Colon (tissue), 2 donors: Measurements from ENCODE around the gene FOXO4.
"Not testable (repeated sequence)": the region's sequence is repeated elsewhere in the genome, so short reads cannot be mapped to it uniquely, and the experiment has no call there.

Experiments
- FAIRE-seq: peaks from 2 replicates; lab custom pipeline; 2012; peaks lifted over from hg19 to GRCh38; lab: Jason Lieb, UNC
- donor health status: control.
- donor health status: control.

FOXO4 gene

GRCh38 chrX:71095555-71095980, at the start of gene FOXO4:
Gene FOXO4, plus strand, starts transcription at chrX:71095851. Its CDS starts 678 bp downstream, at chrX:71096529.
- no peak for FAIRE-seq

DNA sequence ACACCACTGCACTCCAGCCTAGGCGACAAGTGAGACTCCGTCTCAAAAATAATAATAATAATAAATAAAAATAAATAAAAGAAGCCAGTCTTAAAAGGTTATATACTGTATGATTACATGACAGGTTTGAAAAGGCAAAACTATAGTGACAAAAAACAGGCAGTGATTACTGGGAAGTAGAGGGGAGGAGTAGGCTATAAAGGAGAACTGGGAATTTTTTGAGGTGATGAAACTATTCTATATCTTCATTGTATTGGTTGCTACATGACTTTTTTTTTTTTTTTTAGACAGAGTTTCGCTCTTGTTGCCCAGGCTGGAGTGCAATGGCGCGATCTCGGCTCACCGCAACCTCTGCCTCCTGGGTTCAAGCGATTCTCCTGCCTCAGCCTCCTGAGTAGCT, 47.8 kb upstream of the FOXO4 start:
- FAIRE-seq: not testable (repeated sequence)

DNA sequence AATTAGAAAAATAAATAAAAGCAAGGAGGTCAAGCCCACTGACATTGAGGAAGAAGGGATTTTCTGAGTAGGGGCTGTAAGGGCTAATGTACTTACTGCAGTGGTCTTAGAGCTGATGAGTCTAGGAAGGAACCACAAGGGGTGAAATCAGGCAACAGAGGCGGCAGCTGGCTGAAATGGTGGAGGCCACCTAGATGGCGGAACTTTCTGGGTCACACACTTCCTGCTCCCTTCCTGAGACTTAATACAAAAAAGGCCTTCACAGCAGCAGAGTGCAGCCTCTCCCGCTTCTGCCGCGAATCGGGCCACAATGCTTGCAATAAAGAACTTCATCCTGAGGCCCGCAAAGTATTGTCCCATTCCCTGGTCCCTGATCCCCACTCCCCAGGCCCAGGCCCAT, 42.9 kb upstream of the FOXO4 start:
- no peak for FAIRE-seq

- FAIRE-seq: no peak
These were observed 42.4 kb upstream of the FOXO4 start for GRCh38 chrX:71053217-71053621.

GRCh38 chrX:71056867-71057266, 38.8 kb upstream of the FOXO4 start:
- FAIRE-seq: no peak

DNA sequence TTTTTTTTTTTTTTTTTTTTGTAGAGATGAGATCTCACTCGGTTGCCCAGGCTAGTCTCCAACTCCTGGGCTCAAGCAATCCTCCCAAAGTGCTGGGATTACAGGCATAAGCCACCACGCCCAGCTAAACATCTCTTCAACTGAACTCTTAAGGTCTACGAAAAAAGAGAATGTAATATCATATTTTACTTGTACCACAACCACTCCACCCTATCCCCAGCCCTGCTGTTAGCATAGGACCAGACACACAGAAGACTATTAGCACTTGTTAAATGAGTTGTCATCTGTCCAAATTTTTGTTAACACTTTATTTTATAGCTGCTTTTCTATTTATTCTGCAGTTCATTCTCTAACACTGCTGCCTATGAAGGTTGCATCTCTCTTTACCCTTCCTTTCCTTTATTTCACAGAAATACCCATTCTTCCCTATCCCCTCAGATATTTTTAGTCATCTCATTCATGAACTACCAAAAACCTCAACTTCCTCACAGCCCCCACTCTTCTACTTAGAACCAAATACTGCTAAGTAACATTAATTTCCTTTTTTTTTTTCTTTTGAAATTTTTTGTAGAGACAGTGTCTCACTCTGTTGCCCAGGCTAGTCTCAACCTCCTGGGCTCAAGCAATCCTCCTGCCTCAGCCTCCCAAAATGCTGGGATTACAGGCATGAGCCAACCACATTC, 37.7 kb upstream of the FOXO4 start:
- no peak for FAIRE-seq

GRCh38 chrX:71060127-71060526, 35.5 kb upstream of the FOXO4 start:
- FAIRE-seq: no peak

DNA sequence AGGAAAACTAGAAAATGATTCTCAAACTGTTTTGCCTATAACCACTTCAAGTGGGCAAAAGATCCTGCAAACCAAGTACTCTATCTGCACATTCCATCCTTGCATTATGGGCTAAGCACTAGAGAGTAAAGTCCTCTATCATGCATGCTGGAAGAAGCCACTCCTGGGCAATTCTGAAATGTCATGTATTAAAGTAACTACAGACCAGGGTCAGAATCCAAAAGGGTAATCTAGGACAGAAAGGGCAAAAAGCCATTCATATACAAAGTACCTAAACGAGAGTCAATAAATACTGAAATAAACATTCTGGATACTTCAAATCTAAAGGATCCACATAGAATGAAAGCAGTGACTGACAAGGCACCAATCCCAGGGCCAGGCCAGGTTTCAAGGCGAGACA, 28.6 kb upstream of the FOXO4 start:
- FAIRE-seq: no peak

DNA sequence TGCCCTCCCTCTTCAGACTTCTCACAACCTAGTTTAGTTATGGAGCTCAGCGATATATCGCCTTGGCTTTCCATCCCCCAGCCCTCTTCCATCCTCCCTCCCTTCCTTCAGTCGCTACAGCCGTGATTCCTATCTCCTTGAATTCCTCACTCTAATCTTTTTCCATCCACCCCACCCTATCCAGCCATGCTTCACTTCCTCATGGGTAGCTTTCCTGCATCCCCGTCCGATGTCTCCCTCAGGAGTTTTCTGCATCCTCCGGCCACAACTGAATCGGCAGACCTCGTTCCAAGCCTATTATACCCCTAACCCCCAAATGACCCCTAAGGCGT, 28.0 kb upstream of the FOXO4 start:
- no peak for FAIRE-seq

DNA sequence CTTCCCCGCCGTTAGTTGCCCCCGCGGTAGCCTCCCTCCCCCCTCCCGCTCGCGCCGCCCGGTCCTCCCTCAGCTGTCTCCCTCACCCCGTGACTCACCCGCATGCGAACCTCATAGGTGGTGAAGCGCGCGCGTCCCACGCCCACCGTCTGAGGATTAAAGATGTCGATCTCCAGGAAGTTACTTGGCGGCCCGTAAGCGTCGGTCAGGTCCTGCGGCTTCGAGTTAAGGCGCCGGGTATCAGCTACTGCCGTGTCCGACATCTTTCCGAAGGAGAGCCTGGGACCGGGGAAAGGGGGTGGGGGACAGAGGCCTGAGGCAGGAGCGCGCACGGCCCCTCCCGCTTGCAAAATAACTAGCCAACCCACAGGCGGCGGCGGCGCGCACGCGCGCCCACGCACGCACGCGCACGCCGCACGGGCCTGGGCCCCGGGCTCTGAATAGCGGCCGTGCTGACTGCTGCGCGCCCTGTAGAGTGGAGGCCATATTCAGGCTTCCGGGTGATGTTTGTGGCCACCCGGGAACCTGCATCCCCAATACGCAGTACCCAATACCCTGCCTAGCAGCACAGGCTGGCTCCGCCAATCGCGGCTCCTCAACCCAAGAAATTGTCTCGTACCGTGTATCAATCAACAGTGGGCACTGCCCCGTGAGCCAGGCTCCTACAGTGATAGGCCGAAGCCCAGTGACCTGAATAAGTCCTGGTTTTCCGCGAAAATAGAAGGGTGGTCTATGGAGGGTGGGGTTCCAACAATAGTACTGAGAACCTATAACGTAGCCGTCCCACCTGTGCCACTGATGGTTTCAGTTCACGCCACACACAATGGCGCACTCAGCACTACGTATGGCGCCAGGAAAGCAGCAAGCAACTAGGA, 27.4 kb upstream of the FOXO4 start, which contains the start of gene SNX12:
SNX12 (minus strand) TSS at position 291 of the 875 bp plus-strand sequence; CDS start at position 263, 28 bp downstream.
- FAIRE-seq: no peak

GRCh38 chrX:71070531-71070930, 25.1 kb upstream of the FOXO4 start:
- FAIRE-seq: no peak

- FAIRE-seq: no peak
These were observed 14.1 kb upstream of the FOXO4 start for GRCh38 chrX:71081330-71082123.

DNA sequence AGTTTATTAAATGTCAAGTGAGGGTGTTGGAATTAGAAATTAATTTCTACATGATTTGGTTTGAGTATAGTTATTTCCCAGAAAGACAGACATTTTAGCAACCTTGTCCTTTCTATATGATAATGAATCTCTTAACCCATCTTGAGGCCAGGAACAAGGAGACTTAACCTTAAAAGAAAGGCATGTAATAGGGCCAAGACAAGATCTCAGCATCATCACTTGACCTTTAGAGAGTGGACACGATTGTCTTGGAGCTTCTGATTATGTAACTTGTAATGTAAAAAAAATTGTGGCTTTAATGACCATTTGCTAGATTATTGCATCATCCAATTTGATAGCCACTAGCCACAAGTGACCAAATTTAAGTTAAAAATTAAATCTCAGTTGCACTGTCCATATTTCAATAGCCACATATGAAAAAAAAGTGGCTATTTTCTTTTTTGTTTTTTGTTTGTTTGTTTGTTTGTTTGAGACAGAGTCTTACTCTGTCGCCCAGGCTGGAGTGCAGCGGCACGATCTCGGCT, 13.5 kb upstream of the FOXO4 start:
- FAIRE-seq: no peak

DNA sequence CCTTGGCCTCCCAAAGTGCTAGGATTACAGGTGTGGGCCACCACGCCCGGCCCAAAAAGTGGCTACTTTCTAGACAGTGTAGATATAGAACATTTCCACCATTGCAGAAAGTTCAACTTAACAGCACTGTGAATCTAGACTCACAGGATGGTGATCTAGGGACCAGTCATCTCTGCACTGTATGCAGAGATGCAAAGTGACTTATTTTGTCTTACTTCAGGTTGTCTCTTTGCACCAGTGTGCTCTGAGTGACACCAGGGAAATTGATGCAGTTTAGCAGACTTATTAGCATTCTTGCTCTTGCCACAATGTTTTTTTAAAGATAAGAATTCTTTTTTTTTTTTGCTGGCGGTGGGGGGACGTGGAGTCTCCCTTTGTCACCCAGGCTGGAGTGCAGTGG, 12.8 kb upstream of the FOXO4 start:
- FAIRE-seq: no peak

- FAIRE-seq: no peak
These were observed 9.8 kb upstream of the FOXO4 start for GRCh38 chrX:71085900-71086299.

GRCh38 chrX:71091263-71091662, 4.4 kb upstream of the FOXO4 start:
- FAIRE-seq: no peak

GRCh38 chrX:71095033-71095432, 618 bp upstream of the FOXO4 start:
- FAIRE-seq: no peak

DNA sequence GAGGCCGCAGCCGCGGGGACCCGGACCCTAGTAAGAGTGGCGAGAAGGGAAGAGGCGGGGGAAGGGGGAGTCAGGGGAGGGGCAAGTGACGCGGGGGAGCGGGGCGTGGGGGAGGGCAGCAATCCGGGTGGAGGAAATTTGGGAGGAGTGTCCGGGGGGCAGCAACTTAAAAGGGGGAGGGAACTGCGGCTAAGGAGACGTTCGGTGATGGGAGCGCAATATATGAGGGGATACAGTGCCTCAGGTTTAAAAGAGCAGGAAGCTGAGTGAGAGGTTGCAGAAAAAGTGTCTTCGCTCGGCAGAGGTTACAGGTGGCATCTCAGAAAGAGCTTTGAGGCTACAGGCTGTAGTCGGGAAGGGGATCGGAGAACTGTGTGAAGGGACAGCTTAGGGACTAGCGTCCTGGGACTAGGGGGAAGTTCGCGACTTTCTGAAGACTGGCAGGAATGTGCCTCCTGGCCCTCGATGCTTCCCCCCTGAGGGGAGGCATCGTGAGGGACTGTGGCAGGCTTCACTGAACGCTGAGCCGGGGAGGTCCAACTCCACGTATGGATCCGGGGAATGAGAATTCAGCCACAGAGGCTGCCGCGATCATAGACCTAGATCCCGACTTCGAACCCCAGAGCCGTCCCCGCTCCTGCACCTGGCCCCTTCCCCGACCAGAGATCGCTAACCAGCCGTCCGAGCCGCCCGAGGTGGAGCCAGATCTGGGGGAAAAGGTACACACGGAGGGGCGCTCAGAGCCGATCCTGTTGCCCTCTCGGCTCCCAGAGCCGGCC, 519 bp downstream of the FOXO4 start:
- no peak for FAIRE-seq

GRCh38 chrX:71096760-71097032, 1.0 kb downstream of the FOXO4 start:
- FAIRE-seq: no peak

DNA sequence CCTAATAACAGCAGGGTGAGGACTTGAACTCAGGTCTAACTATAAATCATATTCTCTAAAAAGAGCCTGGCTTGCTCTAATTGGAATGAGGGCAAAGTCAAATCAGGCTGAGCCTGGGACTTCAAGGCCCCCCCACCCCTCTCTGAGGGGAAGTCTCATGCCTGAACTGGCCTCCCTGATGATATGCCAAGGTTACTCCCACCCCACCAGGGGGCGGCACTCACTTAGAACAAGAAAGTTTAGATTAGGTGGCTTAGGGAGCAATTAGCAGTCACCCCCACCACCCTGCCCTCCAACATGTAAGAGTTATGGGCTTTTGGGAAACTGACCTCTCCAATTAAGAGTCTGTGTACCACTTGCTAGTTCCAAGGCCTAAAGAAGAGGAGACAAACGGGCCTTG, 2.7 kb downstream of the FOXO4 start:
- no peak for FAIRE-seq

GRCh38 chrX:71098951-71099506, 3.4 kb downstream of the FOXO4 start:
- no peak for FAIRE-seq

DNA sequence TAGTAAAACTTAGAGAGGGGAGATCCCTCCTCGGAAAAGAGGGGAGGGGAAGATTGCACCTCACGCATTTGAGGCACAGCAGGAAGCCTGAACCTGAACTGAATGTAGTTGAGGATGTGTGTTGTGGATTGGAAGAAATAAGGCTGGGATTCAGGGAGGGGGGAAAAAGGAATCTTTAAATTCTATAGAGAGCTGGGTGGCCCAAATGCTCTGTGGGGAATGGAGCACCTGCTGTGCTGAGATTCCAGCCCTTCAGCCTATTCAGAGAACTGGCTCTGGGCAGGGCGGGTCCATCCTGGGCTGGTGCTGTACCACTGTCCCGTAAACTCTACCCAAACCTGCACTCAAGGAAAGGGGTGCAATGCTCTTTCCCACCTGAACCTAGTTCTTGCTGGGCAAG, 4.1 kb downstream of the FOXO4 start:
- FAIRE-seq: no peak
